Measurements from ENCODE around the gene PLIN4.
"Not testable (repeated sequence)": the region's sequence is repeated elsewhere in the genome, so short reads cannot be mapped to it uniquely, and the experiment has no call there.

Gene PLIN4, protein sequence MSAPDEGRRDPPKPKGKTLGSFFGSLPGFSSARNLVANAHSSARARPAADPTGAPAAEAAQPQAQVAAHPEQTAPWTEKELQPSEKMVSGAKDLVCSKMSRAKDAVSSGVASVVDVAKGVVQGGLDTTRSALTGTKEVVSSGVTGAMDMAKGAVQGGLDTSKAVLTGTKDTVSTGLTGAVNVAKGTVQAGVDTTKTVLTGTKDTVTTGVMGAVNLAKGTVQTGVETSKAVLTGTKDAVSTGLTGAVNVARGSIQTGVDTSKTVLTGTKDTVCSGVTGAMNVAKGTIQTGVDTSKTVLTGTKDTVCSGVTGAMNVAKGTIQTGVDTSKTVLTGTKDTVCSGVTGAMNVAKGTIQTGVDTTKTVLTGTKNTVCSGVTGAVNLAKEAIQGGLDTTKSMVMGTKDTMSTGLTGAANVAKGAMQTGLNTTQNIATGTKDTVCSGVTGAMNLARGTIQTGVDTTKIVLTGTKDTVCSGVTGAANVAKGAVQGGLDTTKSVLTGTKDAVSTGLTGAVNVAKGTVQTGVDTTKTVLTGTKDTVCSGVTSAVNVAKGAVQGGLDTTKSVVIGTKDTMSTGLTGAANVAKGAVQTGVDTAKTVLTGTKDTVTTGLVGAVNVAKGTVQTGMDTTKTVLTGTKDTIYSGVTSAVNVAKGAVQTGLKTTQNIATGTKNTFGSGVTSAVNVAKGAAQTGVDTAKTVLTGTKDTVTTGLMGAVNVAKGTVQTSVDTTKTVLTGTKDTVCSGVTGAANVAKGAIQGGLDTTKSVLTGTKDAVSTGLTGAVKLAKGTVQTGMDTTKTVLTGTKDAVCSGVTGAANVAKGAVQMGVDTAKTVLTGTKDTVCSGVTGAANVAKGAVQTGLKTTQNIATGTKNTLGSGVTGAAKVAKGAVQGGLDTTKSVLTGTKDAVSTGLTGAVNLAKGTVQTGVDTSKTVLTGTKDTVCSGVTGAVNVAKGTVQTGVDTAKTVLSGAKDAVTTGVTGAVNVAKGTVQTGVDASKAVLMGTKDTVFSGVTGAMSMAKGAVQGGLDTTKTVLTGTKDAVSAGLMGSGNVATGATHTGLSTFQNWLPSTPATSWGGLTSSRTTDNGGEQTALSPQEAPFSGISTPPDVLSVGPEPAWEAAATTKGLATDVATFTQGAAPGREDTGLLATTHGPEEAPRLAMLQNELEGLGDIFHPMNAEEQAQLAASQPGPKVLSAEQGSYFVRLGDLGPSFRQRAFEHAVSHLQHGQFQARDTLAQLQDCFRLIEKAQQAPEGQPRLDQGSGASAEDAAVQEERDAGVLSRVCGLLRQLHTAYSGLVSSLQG (N-terminal part only)

DNA sequence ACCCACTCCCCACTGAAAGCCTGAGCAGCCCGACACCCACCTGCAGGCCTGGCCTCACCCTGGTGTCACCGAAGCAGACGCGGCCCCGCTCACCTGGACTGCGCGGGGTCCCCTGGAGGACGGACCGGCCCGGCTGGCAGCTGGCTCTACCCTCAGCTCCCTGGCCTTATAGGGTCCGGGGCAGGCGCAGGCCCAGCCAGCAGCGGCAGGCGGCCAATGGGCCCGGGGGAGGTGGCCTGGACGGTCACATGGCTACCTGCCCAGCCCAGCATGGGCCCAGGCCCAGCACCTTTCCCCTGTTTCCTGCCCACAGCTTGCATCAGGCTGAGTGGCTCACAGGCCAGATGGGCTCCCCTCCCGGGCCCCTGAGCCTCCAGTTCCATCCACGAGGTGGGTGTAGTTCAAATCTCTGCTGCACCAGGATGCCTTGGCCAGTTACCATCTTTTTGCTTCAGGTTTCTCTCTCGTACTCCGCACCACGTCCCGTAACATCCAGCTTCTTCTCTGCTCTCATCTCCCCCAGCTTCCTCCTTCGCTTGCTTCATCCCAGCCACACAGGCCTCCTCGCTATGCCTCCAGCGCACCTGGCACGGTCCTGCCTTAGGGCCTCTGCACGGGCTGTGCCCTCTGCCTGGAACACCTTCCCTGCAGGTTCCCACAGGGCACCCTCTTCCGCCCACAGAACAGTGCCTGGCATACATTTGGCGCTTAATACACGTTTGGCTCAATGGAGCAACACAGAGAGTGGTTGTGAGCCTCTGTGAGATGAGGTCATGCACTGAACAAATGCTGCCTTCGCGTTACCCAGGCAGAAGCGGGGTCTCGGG is at the start of gene PLIN4:
Gene PLIN4 (minus strand): TSS at position 142 of the 827 bp plus-strand sequence. CDS start 214 bp downstream, outside the sequence.
- no peak for DNase-seq

DNA sequence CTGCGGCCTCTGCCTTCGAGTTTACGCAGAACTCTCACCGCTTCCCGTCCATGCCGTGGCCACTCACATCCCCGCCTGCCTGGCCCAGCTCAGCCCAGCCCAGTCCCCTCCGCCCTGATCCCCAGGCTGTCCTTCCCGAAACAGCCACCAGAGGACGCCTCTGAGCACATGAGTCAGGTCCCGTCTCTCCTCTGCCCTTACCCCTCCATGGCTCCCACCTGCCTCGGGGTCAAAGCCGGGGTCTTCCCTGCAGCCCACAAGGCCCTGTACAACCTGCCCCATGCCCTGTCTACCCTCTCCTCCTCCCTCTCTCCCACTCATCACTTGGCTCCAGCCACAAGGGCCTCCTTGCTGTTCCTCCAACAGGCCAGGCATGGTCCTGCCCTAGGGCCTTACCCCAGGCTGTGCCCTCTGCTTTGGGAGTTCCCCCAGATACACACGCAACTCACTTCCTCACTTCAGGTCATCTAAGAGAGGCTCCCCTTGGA is 49.3 kb upstream of the PLIN4 start:
- no peak for DNase-seq

- DNase-seq: no peak
These were observed 48.2 kb upstream of the PLIN4 start for GRCh38 chr19:4566402-4567051.

DNA sequence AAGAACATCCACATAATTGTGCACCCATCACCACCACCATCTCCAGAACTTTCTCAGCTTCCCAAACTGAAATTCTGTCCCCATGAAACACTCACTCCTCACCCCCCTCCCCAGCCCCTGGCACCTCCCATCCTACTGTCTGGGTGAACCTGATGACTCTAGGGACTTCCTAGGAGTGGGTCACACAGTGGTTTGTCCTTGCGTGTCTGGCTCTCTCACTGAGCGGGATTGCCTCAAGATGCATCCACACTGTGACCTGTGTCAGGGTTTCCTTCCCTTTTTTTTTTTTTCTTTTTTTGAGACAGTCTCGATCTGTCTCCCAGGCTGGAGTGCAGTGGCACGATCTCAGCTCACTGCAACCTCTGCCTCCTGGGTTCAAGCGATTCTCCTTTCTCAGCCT is 45.3 kb upstream of the PLIN4 start:
- not testable (repeated sequence) for DNase-seq

DNA sequence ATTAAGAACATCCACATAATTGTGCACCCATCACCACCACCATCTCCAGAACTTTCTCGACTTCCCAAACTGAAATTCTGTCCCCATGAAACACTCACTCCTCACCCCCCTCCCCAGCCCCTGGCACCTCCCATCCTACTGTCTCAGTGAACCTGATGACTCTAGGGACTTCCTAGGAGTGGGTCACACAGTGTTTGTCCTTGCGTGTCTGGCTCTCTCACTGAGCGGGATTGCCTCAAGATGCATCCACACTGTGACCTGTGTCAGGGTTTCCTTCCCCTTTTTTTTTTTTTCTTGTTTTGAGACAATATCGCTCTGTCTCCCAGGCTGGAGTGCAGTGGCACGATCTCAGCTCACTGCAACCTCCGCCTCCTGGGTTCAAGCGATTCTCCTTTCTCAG is 43.8 kb upstream of the PLIN4 start:
- not testable (repeated sequence) for DNase-seq

DNA sequence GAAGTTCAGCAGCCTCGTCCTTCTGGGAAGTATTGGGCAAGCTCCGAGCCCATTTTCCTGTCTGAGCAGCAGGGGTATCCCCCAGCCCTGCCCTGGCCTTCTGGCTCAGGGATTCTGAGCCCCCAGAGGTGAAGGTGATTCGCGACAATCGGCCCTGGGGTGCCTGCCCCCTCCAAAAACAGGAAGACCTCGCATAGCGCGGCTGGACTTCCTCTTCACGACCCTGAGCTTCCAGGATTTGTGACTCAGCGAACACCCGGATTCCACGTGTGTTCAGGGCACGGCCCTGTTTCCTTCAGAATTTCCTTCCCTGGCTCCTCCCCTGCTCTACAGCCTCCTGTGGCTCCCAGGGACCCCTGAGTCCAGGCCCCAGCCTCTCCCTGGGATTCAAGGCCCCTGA is 41.3 kb upstream of the PLIN4 start, which contains the start of gene SEMA6B:
Gene SEMA6B (minus strand): TSS at position 116 of the 400 bp plus-strand sequence. CDS start 1,227 bp downstream, outside the sequence.
- DNase-seq: no peak

DNA sequence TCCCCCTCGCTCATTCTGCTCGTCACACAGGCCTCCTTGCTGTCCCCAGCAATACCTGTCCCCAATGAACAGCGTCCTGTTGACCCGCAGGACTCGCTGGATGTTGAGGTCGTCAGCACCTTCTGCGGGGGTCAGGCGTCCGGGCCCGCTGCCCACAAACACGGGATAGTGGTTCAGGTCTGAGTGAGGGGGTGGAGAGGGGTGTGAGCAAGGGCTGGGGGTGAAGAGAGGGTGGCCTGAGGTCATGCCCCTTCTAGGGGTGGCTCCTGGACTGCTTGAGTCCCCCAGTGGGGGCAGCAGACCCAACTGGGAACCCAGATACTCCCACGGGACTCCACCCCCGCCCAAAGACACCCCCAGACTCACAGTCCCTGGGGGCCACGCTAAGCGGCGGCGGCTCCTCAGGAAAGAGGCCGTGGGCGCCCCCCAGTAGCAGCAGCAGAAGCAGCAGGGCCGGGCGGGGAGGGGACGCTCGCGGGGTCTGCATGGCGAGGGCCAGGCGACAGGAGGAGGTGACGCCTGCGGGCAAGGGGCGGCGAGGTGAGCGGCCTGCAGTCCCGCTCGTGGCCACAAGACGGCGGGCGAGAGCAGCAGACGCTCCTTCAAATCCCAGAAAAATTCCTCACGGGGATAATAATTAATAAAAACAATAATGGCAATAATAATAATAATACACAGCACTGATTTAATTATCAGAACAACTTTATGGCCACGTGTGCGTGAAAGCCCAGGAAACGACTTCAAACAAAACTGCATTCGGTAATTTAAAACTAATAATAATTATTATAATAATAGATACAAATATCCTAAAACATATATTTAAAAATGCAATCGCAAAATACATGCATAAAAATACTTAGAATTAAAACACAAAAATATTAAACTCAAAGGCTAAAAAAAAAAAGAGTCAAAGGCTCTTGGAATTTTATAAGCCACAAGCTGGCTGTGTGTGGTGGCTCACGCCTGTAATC is 40.0 kb upstream of the PLIN4 start:
- DNase-seq: no peak

GRCh38 chr19:4557144-4557970 is 39.1 kb upstream of the PLIN4 start:
- DNase-seq: no peak

- DNase-seq: no peak
These were observed 38.4 kb upstream of the PLIN4 start for GRCh38 chr19:4556597-4557127.

- no peak for DNase-seq
These were observed 37.6 kb upstream of the PLIN4 start for GRCh38 chr19:4555657-4556561.

- DNase-seq: no peak
These were observed 36.4 kb upstream of the PLIN4 start for GRCh38 chr19:4554717-4555116.

DNA sequence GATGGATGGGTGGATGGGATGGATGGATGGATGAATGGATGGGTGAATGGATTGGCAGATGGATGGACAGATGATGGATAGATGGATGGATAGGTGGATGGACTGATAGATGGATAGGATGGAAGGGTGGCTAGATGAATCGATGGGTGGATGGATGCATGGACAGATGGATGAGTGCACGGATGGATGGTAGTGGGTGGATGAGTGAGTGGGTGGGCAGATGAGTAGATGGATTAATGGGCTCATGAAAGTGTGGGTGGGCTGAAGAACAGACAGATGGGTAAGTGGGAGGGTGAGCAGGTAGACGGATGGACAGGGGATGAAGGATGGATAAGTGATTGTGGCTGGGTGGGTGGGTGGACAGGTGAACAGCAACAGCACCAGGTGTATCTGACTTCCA is 35.5 kb upstream of the PLIN4 start:
- DNase-seq: no peak

DNA sequence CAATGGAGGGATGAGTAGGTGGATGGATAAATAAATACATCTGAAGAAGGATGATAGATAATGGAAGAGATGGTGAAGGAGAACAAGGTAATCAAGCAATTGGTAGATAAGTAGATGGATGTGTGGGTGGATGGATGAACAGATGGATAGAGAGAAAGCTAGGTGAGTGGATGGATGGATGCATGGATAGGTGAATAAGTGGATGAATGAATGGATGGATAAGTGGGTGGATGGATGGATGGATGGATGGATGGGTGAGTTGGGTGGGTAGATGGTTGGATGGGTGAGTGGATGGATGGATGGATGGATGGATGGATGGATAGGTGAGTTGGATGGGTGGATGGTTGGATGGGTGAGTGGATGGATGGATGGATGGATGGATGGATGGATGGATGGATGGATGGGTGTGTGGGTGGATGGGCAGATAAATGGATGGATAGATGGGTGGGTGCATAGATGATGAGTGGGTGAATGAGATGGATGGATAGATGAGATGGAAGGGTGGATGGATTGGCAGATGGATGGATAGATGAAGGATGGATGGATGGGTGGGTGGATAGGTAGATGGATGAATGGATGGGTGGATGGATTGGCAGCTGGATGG is 34.9 kb upstream of the PLIN4 start:
- DNase-seq: no peak

DNA sequence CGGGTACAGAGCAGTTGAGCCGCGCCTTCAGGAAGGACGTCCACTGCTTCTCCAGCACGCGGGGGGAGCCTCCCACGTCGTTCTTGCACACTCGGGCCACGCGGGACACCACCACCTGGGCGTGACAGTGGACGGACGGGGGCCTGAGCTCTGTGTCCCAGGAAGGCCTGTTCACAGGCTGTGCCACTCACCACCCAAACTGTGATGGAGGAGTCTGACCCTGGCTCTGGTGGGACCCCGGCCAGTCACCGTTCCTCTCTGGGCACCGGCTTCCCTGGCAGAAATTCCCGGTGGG is 34.2 kb upstream of the PLIN4 start:
- no peak for DNase-seq

DNA sequence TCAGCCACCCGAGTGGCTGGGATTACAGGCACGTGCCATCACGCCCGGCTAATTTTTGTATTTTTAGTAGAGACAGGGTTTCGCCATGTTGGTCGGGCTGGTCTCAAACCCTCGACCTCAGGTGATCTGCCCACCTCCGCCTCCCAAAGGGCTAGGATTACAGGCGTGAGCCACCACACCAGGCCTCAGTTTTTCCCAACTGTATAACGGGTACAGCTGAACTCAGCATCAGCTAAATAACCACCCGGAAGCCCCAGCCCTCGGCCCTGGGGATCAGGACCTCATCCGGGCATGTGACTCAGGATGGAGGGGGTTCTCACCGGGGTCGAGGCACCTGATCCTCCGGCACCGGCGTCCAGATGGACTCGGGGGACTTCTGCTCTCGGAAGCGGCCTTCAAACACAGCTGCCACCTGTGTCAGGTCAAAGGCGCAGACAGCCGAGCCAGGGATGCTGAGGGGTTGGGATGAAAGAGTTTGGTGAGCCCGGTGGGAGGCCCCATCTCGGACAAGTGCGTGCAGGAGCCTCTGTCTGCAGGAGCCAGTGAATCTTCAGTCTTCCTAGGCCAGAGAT is 32.3 kb upstream of the PLIN4 start:
- no peak for DNase-seq

DNA sequence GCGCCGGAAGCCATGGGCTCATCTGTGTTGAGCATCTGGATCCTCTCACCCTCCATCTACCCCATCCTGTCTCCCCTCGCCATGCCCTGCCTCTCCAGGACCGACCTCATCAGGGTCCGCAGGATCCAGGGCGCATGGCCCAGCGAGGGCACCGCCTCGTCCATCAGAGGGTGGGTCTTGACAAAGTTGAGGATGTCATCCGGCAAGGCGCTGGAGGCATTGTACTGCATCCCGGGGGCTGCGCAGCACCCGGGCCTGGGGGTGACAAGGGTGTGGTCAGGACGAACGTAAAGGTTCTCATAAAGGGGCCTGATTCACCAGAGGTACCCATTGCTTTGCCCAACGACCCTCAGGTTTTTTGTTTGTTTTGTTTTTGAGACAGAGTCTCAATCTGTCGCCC is 31.7 kb upstream of the PLIN4 start:
- DNase-seq: no peak

DNA sequence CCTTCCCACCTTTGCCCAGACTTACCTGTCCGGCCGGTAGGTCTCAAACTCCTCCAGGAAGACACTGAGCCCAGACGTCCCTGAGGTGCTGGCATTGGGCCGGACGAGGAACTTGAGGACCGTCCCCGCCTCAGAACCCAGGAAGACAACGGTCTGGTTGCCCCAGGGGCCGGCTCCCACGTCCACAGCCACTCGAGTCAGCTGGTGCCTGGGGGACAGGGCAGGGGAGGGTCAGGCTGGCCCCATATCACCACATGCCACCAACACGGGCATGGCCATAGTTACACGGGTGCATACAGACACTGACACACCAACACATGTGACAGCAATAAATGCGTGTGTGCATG is 29.9 kb upstream of the PLIN4 start:
- no peak for DNase-seq

All from NCI-H1436 (cell line).